GM12873 (cell line): ENCODE data around the gene GIPR.

ENCODE experiments used
- CTCF ChIP-seq: IDR thresholded peaks from 2 replicates; pipeline ENCODE4 v1.5.1; 2012; ENCODE audit warnings: low read depth, mild to moderate bottlenecking, moderate library complexity, low read length, control low read depth; ENCODE audit not compliant: insufficient read depth; ENCODE audit errors: missing control alignments

Gene GIPR

GRCh38 chr19:45668342-45668871 lies 386 bp downstream of the GIPR start:
- no peak for TF ChIP-seq CTCF

GRCh38 chr19:45670670-45671453 lies 2.8 kb downstream of the GIPR start:
- TF ChIP-seq CTCF, result no peak

GRCh38 chr19:45674946-45675345 lies 6.9 kb downstream of the GIPR start:
- no peak for TF ChIP-seq CTCF

GRCh38 chr19:45676851-45677263 lies 8.8 kb downstream of the GIPR start:
- no peak for TF ChIP-seq CTCF

GRCh38 chr19:45677351-45678230 lies 9.6 kb downstream of the GIPR start:
- peak; percentile 6 for TF ChIP-seq CTCF

GRCh38 chr19:45681391-45682015 lies 13.5 kb downstream of the GIPR start:
- TF ChIP-seq CTCF, result peak; percentile 93
